ENCODE measurements around the gene PDE11A.

DNA sequence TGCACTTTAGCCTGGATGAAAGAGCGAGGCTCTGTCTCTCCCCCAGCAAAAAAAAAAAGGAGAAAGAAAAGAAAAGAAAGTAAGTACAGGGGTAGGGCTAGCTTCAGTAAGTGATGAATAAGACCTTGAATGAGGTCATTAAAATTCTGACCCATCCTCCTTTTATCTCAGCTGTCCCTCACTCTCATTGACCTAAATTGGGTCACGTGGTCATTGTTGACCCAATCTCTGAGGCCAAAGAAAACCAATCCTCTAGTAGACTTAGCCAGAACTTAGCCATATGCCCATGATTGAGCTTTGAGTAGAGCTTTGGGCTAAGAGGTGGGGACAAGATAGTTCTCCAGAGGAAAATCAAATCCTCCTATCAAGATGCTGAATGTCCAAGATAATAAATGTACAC, 149.3 kb downstream of the PDE11A start:
- no peak for TF ChIP-seq POLR2AphosphoS5 (IDR thresholded peaks at IDR 0.05)
- TF ChIP-seq, protein P1, sequence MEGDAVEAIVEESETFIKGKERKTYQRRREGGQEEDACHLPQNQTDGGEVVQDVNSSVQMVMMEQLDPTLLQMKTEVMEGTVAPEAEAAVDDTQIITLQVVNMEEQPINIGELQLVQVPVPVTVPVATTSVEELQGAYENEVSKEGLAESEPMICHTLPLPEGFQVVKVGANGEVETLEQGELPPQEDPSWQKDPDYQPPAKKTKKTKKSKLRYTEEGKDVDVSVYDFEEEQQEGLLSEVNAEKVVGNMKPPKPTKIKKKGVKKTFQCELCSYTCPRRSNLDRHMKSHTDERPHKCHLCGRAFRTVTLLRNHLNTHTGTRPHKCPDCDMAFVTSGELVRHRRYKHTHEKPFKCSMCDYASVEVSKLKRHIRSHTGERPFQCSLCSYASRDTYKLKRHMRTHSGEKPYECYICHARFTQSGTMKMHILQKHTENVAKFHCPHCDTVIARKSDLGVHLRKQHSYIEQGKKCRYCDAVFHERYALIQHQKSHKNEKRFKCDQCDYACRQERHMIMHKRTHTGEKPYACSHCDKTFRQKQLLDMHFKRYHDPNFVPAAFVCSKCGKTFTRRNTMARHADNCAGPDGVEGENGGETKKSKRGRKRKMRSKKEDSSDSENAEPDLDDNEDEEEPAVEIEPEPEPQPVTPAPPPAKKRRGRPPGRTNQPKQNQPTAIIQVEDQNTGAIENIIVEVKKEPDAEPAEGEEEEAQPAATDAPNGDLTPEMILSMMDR (IDR thresholded peaks at IDR 0.05): no peak
